Osteocyte (in vitro differentiated cells): ENCODE measurements around the gene PANK4. TPM values are rescaled to one million over a fixed set of nuclear protein-coding genes. Genes with fewer than 3 reads are reported as not detected.

Experiments used
- DNase-seq: peaks from one replicate; pipeline ENCODE4 v3.0.0; 2021; ENCODE audit warnings: mixed read lengths; ENCODE audit not compliant: unreplicated experiment; ENCODE audit errors: extremely low spot score
- H3K27ac Mint-ChIP-seq: one replicate; pipeline ENCODE4 v1.8.0; 2021; ENCODE audit warnings: mild to moderate bottlenecking, mixed read lengths; ENCODE audit not compliant: unreplicated experiment
- H3K27me3 Mint-ChIP-seq: one replicate; pipeline ENCODE4 v1.8.0; 2021; ENCODE audit warnings: mixed read lengths; ENCODE audit not compliant: unreplicated experiment
- H3K36me3 Mint-ChIP-seq: one replicate; pipeline ENCODE4 v1.8.0; 2021; ENCODE audit warnings: mixed read lengths; ENCODE audit not compliant: unreplicated experiment
- H3K4me1 Mint-ChIP-seq: one replicate; pipeline ENCODE4 v1.8.0; 2021; ENCODE audit warnings: mixed read lengths; ENCODE audit not compliant: unreplicated experiment
- H3K4me3 Mint-ChIP-seq: one replicate; pipeline ENCODE4 v1.8.0; 2021; ENCODE audit warnings: mild to moderate bottlenecking, moderate library complexity, mixed read lengths; ENCODE audit not compliant: unreplicated experiment
- H3K9me3 Mint-ChIP-seq: one replicate; pipeline ENCODE4 v1.8.0; 2021; ENCODE audit warnings: mixed read lengths; ENCODE audit not compliant: unreplicated experiment
- CTCF ChIP-seq: fragments of 200-600 bp; sonication (generic); IDR thresholded peaks from 2 replicates; pipeline ENCODE4 v1.5.0; 2021; ENCODE audit warnings: antibody characterized with exemption, mild to moderate bottlenecking, moderate library complexity
- total RNA-seq: library from RNA; stranded (reverse); gene quantifications from 2 replicates; pipeline ENCODE4 v1.2.1, GENCODE V29; 2021

PANK4 gene
- total RNA-seq, 1 donor from 2014 or later, result 34.4 TPM

DNA sequence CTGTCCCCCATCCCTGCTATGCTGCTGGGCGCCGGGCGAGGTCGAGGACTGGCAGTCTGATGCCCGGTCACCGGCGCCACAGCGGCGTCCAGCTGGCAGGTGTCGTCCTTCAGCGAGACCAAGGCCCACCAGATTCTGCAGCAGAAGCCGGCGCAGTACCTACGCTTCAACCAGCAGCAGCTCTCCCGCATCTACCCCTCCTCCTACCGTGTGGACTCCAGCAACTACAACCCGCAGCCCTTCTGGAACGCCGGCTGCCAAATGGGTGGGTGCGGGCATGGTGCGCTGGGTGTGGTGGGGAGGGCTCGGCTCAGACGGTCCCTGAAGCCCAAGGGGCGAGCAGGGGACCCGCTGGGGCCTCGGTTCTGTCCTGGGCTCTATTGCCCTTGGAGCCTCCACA, 29.6 kb downstream of the PANK4 start:
- no peak overlapping the region for H3K27ac Mint-ChIP-seq
- no peak overlapping the region for H3K4me3 Mint-ChIP-seq
- no peak for DNase-seq
- H3K36me3 Mint-ChIP-seq, result no peaks in the 10 kb centered on the region
- peaks cover 10% of the 10 kb centered on the region for H3K4me1 Mint-ChIP-seq
- no peaks in the 10 kb centered on the region for H3K27me3 Mint-ChIP-seq
- no peak for TF ChIP-seq CTCF
- no peaks in the 10 kb centered on the region for H3K9me3 Mint-ChIP-seq

- no peaks in the 10 kb centered on the region for H3K36me3 Mint-ChIP-seq
- H3K4me3 Mint-ChIP-seq, result no peak overlapping the region
- peaks cover 10% of the 10 kb centered on the region for H3K4me1 Mint-ChIP-seq
- no peaks in the 10 kb centered on the region for H3K27me3 Mint-ChIP-seq
- H3K27ac Mint-ChIP-seq, result no peak overlapping the region
- no peaks in the 10 kb centered on the region for H3K9me3 Mint-ChIP-seq
- no peak for TF ChIP-seq CTCF
- DNase-seq, result no peak
Observed at GRCh38 chr1:2496087-2496622, 30.2 kb downstream of the PANK4 start.

GRCh38 chr1:2495546-2495945, 30.9 kb downstream of the PANK4 start:
- Mint-ChIP-seq H3K4me1 (peaks cover 8% of the 10 kb centered on the region), H3K4me3 (no peak overlapping the region), H3K27me3 (no peaks in the 10 kb centered on the region), H3K36me3 (no peaks in the 10 kb centered on the region), H3K27ac (no peak overlapping the region), H3K9me3 (no peaks in the 10 kb centered on the region)
- no peak for TF ChIP-seq CTCF
- DNase-seq, result no peak

- H3K27ac Mint-ChIP-seq, result no peak overlapping the region
- H3K4me1 Mint-ChIP-seq, result peaks cover 3% of the 10 kb centered on the region
- no peak for TF ChIP-seq CTCF
- no peaks in the 10 kb centered on the region for H3K36me3 Mint-ChIP-seq
- DNase-seq, result no peak
- H3K9me3 Mint-ChIP-seq, result no peaks in the 10 kb centered on the region
- no peak overlapping the region for H3K4me3 Mint-ChIP-seq
- H3K27me3 Mint-ChIP-seq, result no peaks in the 10 kb centered on the region
Observed at GRCh38 chr1:2495026-2495425, 31.4 kb downstream of the PANK4 start.

GRCh38 chr1:2494323-2494693, 32.1 kb downstream of the PANK4 start:
- H3K27ac Mint-ChIP-seq, result no peak overlapping the region
- TF ChIP-seq CTCF, result no peak
- H3K4me1 Mint-ChIP-seq, result no peaks in the 10 kb centered on the region
- H3K27me3 Mint-ChIP-seq, result no peaks in the 10 kb centered on the region
- no peak overlapping the region for H3K4me3 Mint-ChIP-seq
- no peak for DNase-seq
- no peaks in the 10 kb centered on the region for H3K9me3 Mint-ChIP-seq
- H3K36me3 Mint-ChIP-seq, result peaks cover 4% of the 10 kb centered on the region
